ENCODE data around the gene PRDM16. TPM values are rescaled to one million over a fixed set of nuclear protein-coding genes. Genes with fewer than 3 reads are reported as not detected.

PRDM16 gene
- total and polyA plus RNA-seq, 2 experiments from 2014 or later: 0.14 to 0.16 TPM

GRCh38 chr1:3211582-3212375 is 142.8 kb downstream of the PRDM16 start:
- no peak overlapping the region for H3K27ac ChIP-seq (ENCODE audit: low read depth)
- no peaks in the 10 kb centered on the region for H3F3A ChIP-seq (replicated peaks; ENCODE audit: low read depth)
- H3K27me3 ChIP-seq (ENCODE audit: insufficient read depth): no peaks in the 10 kb centered on the region
- no peaks in the 10 kb centered on the region for H3K9me3 Mint-ChIP-seq
- peak overlapping the region; percentile 23; the same call in 1 of the 2 replicates for H2AFZ ChIP-seq
- no peaks in the 10 kb centered on the region for H4K20me1 ChIP-seq (replicated peaks; ENCODE audit: insufficient read depth)
- H3K79me2 ChIP-seq (replicated peaks; ENCODE audit: insufficient read depth): no peaks in the 10 kb centered on the region
- no peak overlapping the region for H3K4me2 ChIP-seq
- H3K4me1 Mint-ChIP-seq: no peaks in the 10 kb centered on the region
- no peak overlapping the region for H3K4me3 Mint-ChIP-seq
- no peak overlapping the region for H3K27ac Mint-ChIP-seq
- H3K4me1 ChIP-seq (ENCODE audit: insufficient read depth): no peaks in the 10 kb centered on the region
- no peaks in the 10 kb centered on the region for H3K36me3 ChIP-seq (ENCODE audit: insufficient read depth)
- no peaks in the 10 kb centered on the region for H3K36me3 Mint-ChIP-seq (ENCODE audit: low read depth)
- H3K9me2 ChIP-seq (ENCODE audit: insufficient read depth): no peaks in the 10 kb centered on the region
- TF ChIP-seq EZH2 (IDR thresholded peaks at IDR 0.05; ENCODE audit: low read depth, unreplicated experiment) (no peak), CREB1 (CRISPR knock-in tag; IDR thresholded peaks at IDR 0.05; ENCODE audit: low read depth) (no peak), POLR2AphosphoS5 (IDR thresholded peaks at IDR 0.05; ENCODE audit: low read depth) (no peak), ZNF331 (CRISPR knock-in tag; IDR thresholded peaks at IDR 0.05; ENCODE audit: low read depth) (no peak), JUNB (IDR thresholded peaks at IDR 0.05; ENCODE audit: unreplicated experiment) (no peak), REST (IDR thresholded peaks at IDR 0.05; ENCODE audit: unreplicated experiment) (no peak), STAT1 (IDR thresholded peaks at IDR 0.05; ENCODE audit: unreplicated experiment) (no peak), NANOG (IDR thresholded peaks at IDR 0.05; ENCODE audit: borderline replicate concordance) (no peak), ZNF462 (CRISPR knock-in tag; IDR thresholded peaks at IDR 0.05) (no peak)
- H3K4me3 ChIP-seq: no peak overlapping the region
- H3K27me3 Mint-ChIP-seq (ENCODE audit: insufficient read depth, low read depth, poor library complexity): peaks cover 3% of the 10 kb centered on the region
- ATAC-seq: no peak
- no peak for DNase-seq (ENCODE audit: low spot score)

Data from GM23338 (cell line).